KMS-11 (cell line): ENCODE results near the gene VAMP8.

Experiments used
- H2AFZ ChIP-seq: fragments of 200-600 bp; sonication (generic); 2 replicates; pipeline ENCODE4 v1.6.1; 2016; ENCODE audit warnings: antibody characterized with exemption, mixed run types, low read depth
- H3K27ac ChIP-seq: fragments of 200-600 bp; sonication (generic); 2 replicates; pipeline ENCODE4 v1.6.1; 2016; ENCODE audit warnings: mild to moderate bottlenecking, mixed run types
- H3K27me3 ChIP-seq: fragments of 200-600 bp; sonication (generic); 2 replicates; pipeline ENCODE4 v1.6.1; 2017; ENCODE audit warnings: mild to moderate bottlenecking, low read depth, mixed run types, moderate library complexity; ENCODE audit not compliant: insufficient read depth
- H3K36me3 ChIP-seq: fragments of 200-600 bp; sonication (generic); 2 replicates; pipeline ENCODE4 v1.6.1; 2017; ENCODE audit warnings: mild to moderate bottlenecking, mixed run types; ENCODE audit not compliant: insufficient read depth
- H3K4me1 ChIP-seq: fragments of 200-600 bp; sonication (generic); 2 replicates; pipeline ENCODE4 v1.6.1; 2016; ENCODE audit warnings: mild to moderate bottlenecking, low read depth, mixed run types; ENCODE audit not compliant: poor library complexity, severe bottlenecking
- H3K4me2 ChIP-seq: fragments of 200-600 bp; sonication (generic); 2 replicates; pipeline ENCODE4 v1.7.0; 2016; ENCODE audit warnings: mild to moderate bottlenecking, mixed run types
- H3K4me3 ChIP-seq: fragments of 200-600 bp; sonication (generic); IDR thresholded peaks from 2 replicates; pipeline ENCODE4 v1.6.1; 2017; ENCODE audit warnings: low read depth, low read length, mixed read lengths; ENCODE audit not compliant: insufficient read depth
- H3K79me2 ChIP-seq: fragments of 200-600 bp; sonication (generic); 2 replicates; pipeline ENCODE4 v1.6.1; 2016; ENCODE audit warnings: low read depth, mixed run types; ENCODE audit not compliant: insufficient read depth
- H3K9ac ChIP-seq: fragments of 200-600 bp; sonication (generic); 2 replicates; pipeline ENCODE4 v1.6.1; 2016; ENCODE audit warnings: mild to moderate bottlenecking, mixed run types
- H4K20me1 ChIP-seq: fragments of 200-600 bp; sonication (generic); 2 replicates; pipeline ENCODE4 v1.6.1; 2016; ENCODE audit warnings: mild to moderate bottlenecking, mixed run types; ENCODE audit not compliant: insufficient read depth
- CTCF ChIP-seq: fragments of 200-600 bp; sonication (generic); conservative IDR thresholded peaks from 2 replicates; pipeline ENCODE4 v1.6.1; 2017; ENCODE audit warnings: low read depth, mild to moderate bottlenecking, antibody characterized with exemption, low read length, moderate library complexity, mixed read lengths

VAMP8 gene

GRCh38 chr2:85531589-85531988 lies 45.8 kb upstream of the VAMP8 start:
- no peak overlapping the region for H3K4me3 ChIP-seq
- no peak for TF ChIP-seq CTCF
- H4K20me1 ChIP-seq = no peaks in the 10 kb centered on the region
- no peak overlapping the region for H3K9ac ChIP-seq
- H3K27me3 ChIP-seq = no peaks in the 10 kb centered on the region
- no peaks in the 10 kb centered on the region for H3K36me3 ChIP-seq
- H3K79me2 ChIP-seq = no peaks in the 10 kb centered on the region; the same call in 1 of the 2 replicates
- no peak overlapping the region for H3K27ac ChIP-seq
- no peak overlapping the region for H2AFZ ChIP-seq
- no peak overlapping the region for H3K4me2 ChIP-seq
- H3K4me1 ChIP-seq = no peaks in the 10 kb centered on the region

GRCh38 chr2:85534099-85534498 lies 43.3 kb upstream of the VAMP8 start:
- TF ChIP-seq CTCF = no peak
- no peak overlapping the region for H3K4me2 ChIP-seq
- peaks cover 9% of the 10 kb centered on the region for H3K4me1 ChIP-seq
- H3K4me3 ChIP-seq = no peak overlapping the region
- peaks cover 18% of the 10 kb centered on the region for H3K79me2 ChIP-seq
- H2AFZ ChIP-seq = no peak overlapping the region
- H3K27ac ChIP-seq = no peak overlapping the region
- H4K20me1 ChIP-seq = no peaks in the 10 kb centered on the region
- no peak overlapping the region for H3K9ac ChIP-seq
- no peaks in the 10 kb centered on the region for H3K27me3 ChIP-seq
- no peaks in the 10 kb centered on the region for H3K36me3 ChIP-seq

- Histone ChIP-seq H3K9ac (no peak overlapping the region), H3K27ac (no peak overlapping the region), H4K20me1 (peaks cover 2% of the 10 kb centered on the region), H3K36me3 (peaks cover 1% of the 10 kb centered on the region; the same call in 1 of the 2 replicates), H3K79me2 (peaks cover 26% of the 10 kb centered on the region), H3K4me1 (peaks cover 9% of the 10 kb centered on the region), H3K4me3 (no peak overlapping the region), H3K4me2 (no peak overlapping the region), H2AFZ (no peak overlapping the region), H3K27me3 (no peaks in the 10 kb centered on the region)
- TF ChIP-seq CTCF = no peak
These were observed 42.5 kb upstream of the VAMP8 start for GRCh38 chr2:85534881-85535280.

GRCh38 chr2:85536479-85536878 lies 40.9 kb upstream of the VAMP8 start:
- H3K79me2 ChIP-seq = peaks cover 42% of the 10 kb centered on the region
- H3K36me3 ChIP-seq = peaks cover 15% of the 10 kb centered on the region
- peak overlapping the region; percentile 76 for H3K4me2 ChIP-seq
- no peak overlapping the region for H3K4me3 ChIP-seq
- no peak overlapping the region for H2AFZ ChIP-seq
- H3K9ac ChIP-seq = peak overlapping the region; percentile 100; the same call in 1 of the 2 replicates
- TF ChIP-seq CTCF = no peak
- no peaks in the 10 kb centered on the region; the same call in 1 of the 2 replicates for H3K27me3 ChIP-seq
- H4K20me1 ChIP-seq = peaks cover 18% of the 10 kb centered on the region
- peaks cover 19% of the 10 kb centered on the region for H3K4me1 ChIP-seq
- H3K27ac ChIP-seq = peak overlapping the region; percentile 99; the same call in 1 of the 2 replicates
